ENCODE data around the gene PLXDC1. TPM values are rescaled to one million over a fixed set of nuclear protein-coding genes. Genes with fewer than 3 reads are reported as not detected.

Gene PLXDC1
- total and polyA plus RNA-seq, 2 of the 8 experiments (the other 6 are each of a cell fraction or from before 2014, with no cell fraction given): 4.1 to 14.6 TPM

DNA sequence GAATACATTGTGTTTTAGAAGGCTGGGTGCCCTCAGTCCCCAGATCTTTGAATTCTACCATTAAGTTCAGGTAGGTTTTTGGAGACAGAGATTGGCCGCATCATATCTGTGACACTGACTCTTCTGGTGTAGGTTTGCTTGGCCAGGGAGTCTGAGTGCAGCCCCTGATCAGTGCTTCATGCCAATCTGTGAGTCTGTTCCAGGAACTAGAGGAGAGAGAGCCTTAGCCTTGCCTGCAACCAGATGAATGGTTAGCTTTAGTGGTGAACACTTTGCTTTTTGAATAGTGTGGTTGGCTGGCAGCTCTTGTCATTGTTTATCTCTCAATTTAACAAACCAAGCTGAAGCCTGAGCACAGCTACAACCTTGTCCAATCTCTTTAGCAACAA is 87.8 kb downstream of the PLXDC1 start:
- Histone ChIP-seq H4K20me1 (replicated peaks in 1 of 2; ENCODE audit: control insufficient read depth in 1 of 2, insufficient read depth in 2 of 2, low read length in 2 of 2) (peaks cover 0 to 2% of the 10 kb centered on the region in 2 experiments), H4K5ac (ENCODE audit: insufficient read length, low read depth, low read length) (no peak overlapping the region), H3K9ac (replicated peaks in 1 of 4; ENCODE audit: extremely low read depth in 1 of 4, low read depth in 3 of 4, low read length in 3 of 4) (no peak overlapping the region), H3K4me2 (ENCODE audit: insufficient read depth in 1 of 2, low read depth in 2 of 2, low read length in 2 of 2) (peak overlapping the region; percentile 16 to 34; a peak in 2 of 4 replicates), H2AFZ (ENCODE audit: low read length) (no peak overlapping the region), H3K14ac (ENCODE audit: insufficient read length) (no peak overlapping the region), H2BK120ac (replicated peaks; ENCODE audit: low read depth, low read length) (no peak overlapping the region), H3K36me3 (ENCODE audit: control insufficient read depth in 2 of 4, insufficient read depth in 4 of 4, low read length in 3 of 4) (no peaks in the 10 kb centered on the region), H3K4me1 (replicated peaks in 1 of 4; ENCODE audit: control insufficient read depth in 3 of 4, insufficient read depth in 4 of 4, low read length in 3 of 4) (peaks cover 3 to 13% (median 9%) of the 10 kb centered on the region in 4 experiments; a peak in 6 of 7 replicates), H3K4me3 (ENCODE audit: extremely low read depth in 1 of 4, insufficient read depth in 2 of 4, low read depth in 3 of 4, low read length in 4 of 4) (peak overlapping the region in 1 of 4 experiments; percentile 18; a peak in 1 of 8 replicates), H2BK12ac (ENCODE audit: low read depth, low read length) (peak overlapping the region; percentile 52; the same call in 1 of the 2 replicates), H3K27me3 (replicated peaks in 1 of 4; ENCODE audit: control insufficient read depth in 3 of 4, extremely low read depth in 1 of 4, insufficient read depth in 3 of 4, low read length in 3 of 4) (no peaks in the 10 kb centered on the region), H3K18ac (ENCODE audit: extremely low read depth, low read length) (no peak overlapping the region), H3K4ac (replicated peaks; ENCODE audit: insufficient read length, low read depth, low read length) (no peak overlapping the region), H2BK5ac (ENCODE audit: low read depth, low read length) (no peak overlapping the region), H4K91ac (replicated peaks; ENCODE audit: insufficient read length, low read length) (no peak overlapping the region), H2BK20ac (ENCODE audit: low read length) (no peak overlapping the region), H3K23me2 (ENCODE audit: low read depth, low read length) (no peaks in the 10 kb centered on the region), H3K9me3 (ENCODE audit: insufficient read depth in 2 of 2, low read depth in 1 of 2, low read length in 1 of 2) (no peaks in the 10 kb centered on the region), H3K79me1 (ENCODE audit: low read depth, low read length) (no peaks in the 10 kb centered on the region), H2BK15ac (ENCODE audit: low read length) (no peak overlapping the region), H4K8ac (ENCODE audit: extremely low read depth, insufficient read depth, low read length) (no peak overlapping the region), H3K79me2 (ENCODE audit: control insufficient read depth in 1 of 2, insufficient read depth in 2 of 2, low read length in 2 of 2) (no peaks in the 10 kb centered on the region), H2AK5ac (ENCODE audit: low read depth, low read length) (no peak overlapping the region), H3K27ac (ENCODE audit: low read depth, low read length) (no peak overlapping the region), H3K56ac (replicated peaks; ENCODE audit: insufficient read length, low read depth, low read length) (no peak overlapping the region), H3K23ac (ENCODE audit: insufficient read length) (no peak overlapping the region)
- 75% methylated on average over 1 of the region's 1 CpG; no CpG with 5 or more reads in 1 of the 2 experiments for WGBS, 2 experiments (ENCODE audit: extremely low coverage in 1 of 2, insufficient coverage in 1 of 2, insufficient read length in 1 of 2, insufficient replicate concordance in 2 of 2, low coverage in 1 of 2, low lambda C conversion rate in 2 of 2, missing lambda C conversion rate in 1 of 2)
- DNase-seq (ENCODE audit: low read depth in 1 of 2, low spot score in 2 of 2) (no peak), FAIRE-seq (peak; percentile 32)
- ChIA-PET CTCF (ENCODE audit: partially characterized antibody) (interaction anchor here (1.0 to 6.3 kb wide), 8 partner anchors 14 to 140 kb away, joined by 3 to 49 read pairs (median 6); partner anchors contain the start of gene PLXDC1), POLR2A (ENCODE audit: partially characterized antibody) (interaction anchor here (1.5 to 2.9 kb wide), 3 partner anchors 9 to 18 kb away, joined by 4 to 8 read pairs (median 6); no protein-coding TSS in a partner anchor)
- TF ChIP-seq RNF2 (IDR thresholded peaks at IDR 0.05; ENCODE audit: borderline replicate concordance, low read depth, low read length, missing control alignments, poor library complexity, severe bottlenecking) (no peak), POLR2AphosphoS5 (IDR thresholded peaks at IDR 0.05; ENCODE audit: low read depth, low read length) (no peak), RBBP5 (IDR thresholded peaks at IDR 0.05; ENCODE audit: borderline replicate concordance, low read depth, low read length) (no peak), MAFK (IDR thresholded peaks at IDR 0.05; ENCODE audit: low read depth, low read length) (no peak), SP2 (IDR thresholded peaks at IDR 0.05; ENCODE audit: low read length) (no peak), KDM4A (IDR thresholded peaks at IDR 0.05; ENCODE audit: low read depth, low read length, severe bottlenecking) (no peak), SRF (IDR thresholded peaks at IDR 0.05; ENCODE audit: low read depth, low read length) (no peak), NRF1 (IDR thresholded peaks at IDR 0.05; ENCODE audit: low read depth, low read length) (no peak), JUN (IDR thresholded peaks at IDR 0.05; ENCODE audit: low read depth, low read length) (no peak), GABPA (IDR thresholded peaks at IDR 0.05; ENCODE audit: borderline replicate concordance, insufficient read depth, low read length) (no peak), EZH2 (IDR thresholded peaks at IDR 0.05; ENCODE audit: low read depth, low read length, severe bottlenecking) (no peak)
- TF ChIP-seq, protein P1, sequence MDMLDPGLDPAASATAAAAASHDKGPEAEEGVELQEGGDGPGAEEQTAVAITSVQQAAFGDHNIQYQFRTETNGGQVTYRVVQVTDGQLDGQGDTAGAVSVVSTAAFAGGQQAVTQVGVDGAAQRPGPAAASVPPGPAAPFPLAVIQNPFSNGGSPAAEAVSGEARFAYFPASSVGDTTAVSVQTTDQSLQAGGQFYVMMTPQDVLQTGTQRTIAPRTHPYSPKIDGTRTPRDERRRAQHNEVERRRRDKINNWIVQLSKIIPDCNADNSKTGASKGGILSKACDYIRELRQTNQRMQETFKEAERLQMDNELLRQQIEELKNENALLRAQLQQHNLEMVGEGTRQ (IDR thresholded peaks at IDR 0.05; ENCODE audit: low read length): no peak

All from H1 (cell line).